Panc1 (cell line): Measurements from ENCODE around the gene JMJD1C.

Experiments used
- CTCF ChIP-seq: fragments of 450-650 bp; IDR thresholded peaks from 2 replicates; pipeline ENCODE4 v1.5.1; 2017; ENCODE audit warnings: mild to moderate bottlenecking
- POLR2AphosphoS5 ChIP-seq: IDR thresholded peaks from 2 replicates; pipeline ENCODE4 v1.6.1; 2012; ENCODE audit warnings: mild to moderate bottlenecking, low read depth, low read length, moderate library complexity
- REST ChIP-seq, 2 experiments: IDR thresholded peaks; 2 replicates each; pipeline ENCODE4 v1.6.1; 2011 to 2012; ENCODE audit warnings: low read depth in 2 of 2, control low read depth in 1 of 2, low read length in 1 of 2, mild to moderate bottlenecking in 1 of 2, moderate library complexity in 1 of 2; ENCODE audit not compliant: insufficient read depth in 1 of 2
- SIN3A ChIP-seq: IDR thresholded peaks from 2 replicates; pipeline ENCODE4 v1.6.1; 2012; ENCODE audit warnings: low read depth, mild to moderate bottlenecking, low read length, moderate library complexity, borderline replicate concordance; ENCODE audit not compliant: insufficient read depth
- TCF7L2 ChIP-seq: IDR thresholded peaks from 2 replicates; pipeline ENCODE4 v1.6.1; 2011; ENCODE audit warnings: mild to moderate bottlenecking, low read depth, low read length, inconsistent platforms

GRCh38 chr10:63392224-63392623 is 73.6 kb downstream of the JMJD1C start:
- TF ChIP-seq CTCF: no peak
- TF ChIP-seq REST (IDR thresholded peaks at IDR 0.05; ENCODE audit: insufficient read depth in 1 of 2, low read depth in 2 of 2, low read length in 1 of 2): no peak
- no peak for TF ChIP-seq POLR2AphosphoS5
- no peak for TF ChIP-seq SIN3A
- no peak for TF ChIP-seq TCF7L2
